SU-DHL-6 (cell line): ENCODE measurements around the gene OR2S2.

Experiments used
- CTCF ChIP-seq: fragments of 200-600 bp; sonication (generic); IDR thresholded peaks from one replicate; pipeline ENCODE4 v1.5.1; 2017; ENCODE audit warnings: antibody characterized with exemption, mild to moderate bottlenecking, low read length, moderate library complexity; ENCODE audit not compliant: insufficient read depth, poor library complexity, severe bottlenecking
- EZH2phosphoT487 ChIP-seq: fragments of 200-600 bp; sonication (generic), shearing (Covaris generic); conservative IDR thresholded peaks from 2 replicates; pipeline ENCODE4 v1.6.1; 2018; ENCODE audit warnings: mild to moderate bottlenecking, antibody characterized with exemption, low read length, moderate library complexity, mixed read lengths

- no peak for TF ChIP-seq CTCF
- TF ChIP-seq EZH2phosphoT487 = no peak
Observed at GRCh38 chr9:35958104-35958837, at the start of gene OR2S2.
